HepG2 (cell line): Measurements from ENCODE around the gene CCDC183. TPM values are rescaled to one million over a fixed set of nuclear protein-coding genes. Genes with fewer than 3 reads are reported as not detected.
A peak's percentile ranks its signal among the peaks of the same experiment; 100 is the strongest.

Experiments
- ATF7 ChIP-seq, 2 experiments: fragments of 450-650 bp in 1 of 2; sonication (generic) in 1 of 2; formaldehyde crosslinking in 1 of 2; IDR thresholded peaks; 2 replicates each; pipeline versions ENCODE4 v1.4.0 to v1.6.1; 2016 to 2020; ENCODE audit warnings: antibody characterized with exemption in 1 of 2, mild to moderate bottlenecking in 1 of 2, missing genetic modification reagents in 1 of 2
- ATM ChIP-seq: fragments of 450-650 bp; IDR thresholded peaks from 2 replicates; pipeline ENCODE4 v1.7.1; 2017; ENCODE audit warnings: mild to moderate bottlenecking, borderline replicate concordance
- CENPT ChIP-seq: sonication (generic); formaldehyde crosslinking; IDR thresholded peaks from 2 replicates; pipeline ENCODE4 v1.8.0; 2022; ENCODE audit warnings: low read depth, mild to moderate bottlenecking, moderate library complexity, missing genetic modification reagents
- EED ChIP-seq: sonication (generic); formaldehyde crosslinking; IDR thresholded peaks from 2 replicates; pipeline ENCODE4 v1.5.0; 2020; ENCODE audit warnings: mild to moderate bottlenecking, missing genetic modification reagents
- LRRFIP1 ChIP-seq: sonication (generic); formaldehyde crosslinking; conservative IDR thresholded peaks from 2 replicates; pipeline ENCODE4 v1.4.0; 2020; ENCODE audit warnings: missing genetic modification reagents
- POLR2AphosphoS2 ChIP-seq: IDR thresholded peaks from 2 replicates; pipeline ENCODE4 v1.6.1; 2011; ENCODE audit warnings: low read depth, low read length, improper control_type of control experiment
- TBX3 ChIP-seq: fragments of 450-650 bp; IDR thresholded peaks from 2 replicates; pipeline ENCODE4 v1.6.1; 2017; ENCODE audit warnings: antibody characterized with exemption, mild to moderate bottlenecking, inconsistent platforms, borderline replicate concordance
- THRA ChIP-seq: sonication (generic); formaldehyde crosslinking; IDR thresholded peaks from 2 replicates; pipeline ENCODE4 v1.4.0; 2020; ENCODE audit warnings: missing genetic modification reagents, borderline replicate concordance
- ZNF17 ChIP-seq: sonication (generic); formaldehyde crosslinking; IDR thresholded peaks from 2 replicates; pipeline ENCODE4 v1.5.0; 2020; ENCODE audit warnings: mild to moderate bottlenecking, missing genetic modification reagents
- ZNF224 ChIP-seq: sonication (generic); formaldehyde crosslinking; IDR thresholded peaks from 2 replicates; pipeline ENCODE4 v1.5.0; 2020; ENCODE audit warnings: mild to moderate bottlenecking, missing genetic modification reagents
- ZNF263 ChIP-seq: sonication (generic); formaldehyde crosslinking; IDR thresholded peaks from 2 replicates; pipeline ENCODE4 v1.4.0; 2020; ENCODE audit warnings: missing genetic modification reagents
- ZNF296 ChIP-seq: sonication (generic); formaldehyde crosslinking; conservative IDR thresholded peaks from 2 replicates; pipeline ENCODE4 v1.5.0; 2020; ENCODE audit warnings: mild to moderate bottlenecking, missing genetic modification reagents
- ZNF317 ChIP-seq: sonication (generic); formaldehyde crosslinking; IDR thresholded peaks from 2 replicates; pipeline ENCODE4 v1.5.0; 2020; ENCODE audit warnings: mild to moderate bottlenecking, missing genetic modification reagents
- ZNF329 ChIP-seq: sonication (generic); formaldehyde crosslinking; IDR thresholded peaks from 2 replicates; pipeline ENCODE4 v1.9.0; 2021; ENCODE audit warnings: low read depth, mild to moderate bottlenecking, missing genetic modification reagents
- ZNF331 ChIP-seq: sonication (generic); formaldehyde crosslinking; IDR thresholded peaks from 2 replicates; pipeline ENCODE4 v1.4.0; 2020; ENCODE audit warnings: missing genetic modification reagents
- ZNF432 ChIP-seq: sonication (generic); formaldehyde crosslinking; IDR thresholded peaks from 2 replicates; pipeline ENCODE4 v1.5.0; 2020; ENCODE audit warnings: missing genetic modification reagents, mild to moderate bottlenecking, borderline replicate concordance
- ZNF441 ChIP-seq: sonication (generic); formaldehyde crosslinking; IDR thresholded peaks from 2 replicates; pipeline ENCODE4 v1.7.0; 2021; ENCODE audit warnings: missing genetic modification reagents, borderline replicate concordance
- ZNF446 ChIP-seq: sonication (generic); formaldehyde crosslinking; IDR thresholded peaks from 2 replicates; pipeline ENCODE4 v1.5.0; 2020; ENCODE audit warnings: mild to moderate bottlenecking, missing genetic modification reagents
- ZNF503 ChIP-seq: sonication (generic); formaldehyde crosslinking; IDR thresholded peaks from 2 replicates; pipeline ENCODE4 v1.4.0; 2020; ENCODE audit warnings: missing genetic modification reagents
- ZNF589 ChIP-seq: sonication (generic); formaldehyde crosslinking; conservative IDR thresholded peaks from 2 replicates; pipeline ENCODE4 v1.8.0; 2022; ENCODE audit warnings: mild to moderate bottlenecking, moderate library complexity, missing genetic modification reagents
- ZNF605 ChIP-seq: sonication (generic); formaldehyde crosslinking; IDR thresholded peaks from 2 replicates; pipeline ENCODE4 v1.8.0; 2022; ENCODE audit warnings: mild to moderate bottlenecking, missing genetic modification reagents
- ZNF616 ChIP-seq: sonication (generic); formaldehyde crosslinking; IDR thresholded peaks from 2 replicates; pipeline ENCODE4 v1.5.0; 2020; ENCODE audit warnings: low read depth, mild to moderate bottlenecking, missing genetic modification reagents
- ZUFSP ChIP-seq: sonication (generic); formaldehyde crosslinking; IDR thresholded peaks from 2 replicates; pipeline ENCODE4 v1.9.0; 2021; ENCODE audit warnings: missing genetic modification reagents, mild to moderate bottlenecking, borderline replicate concordance
- polyA plus RNA-seq, 8 experiments: library from polyadenylated mRNA; depleted of rRNA in 3 of 8; stranded (reverse) in 7 of 8; unstranded in 1 of 8; fragments of >200 nt; fragmentation: Illumina TruSeq in 4 of 8; extraction: Trizol in 4 of 8; gene quantifications; 2 replicates each; pipeline versions ENCODE4 v1.2.1 to v1.2.3, GENCODE V29; 2011 to 2016; ENCODE audit warnings: low read depth in 4 of 8, missing spikeins in 1 of 8, mixed read lengths in 1 of 8; ENCODE audit not compliant: insufficient read depth in 1 of 8
- total RNA-seq, 5 experiments: library from RNA; depleted of rRNA; stranded (reverse); fragments of >200 nt; fragmentation: Illumina TruSeq; extraction: Trizol; gene quantifications; 2 replicates each; pipeline ENCODE4 v1.2.3, GENCODE V29; 2016; ENCODE audit warnings: low read depth in 1 of 5

The CCDC183 gene
- total and polyA plus RNA-seq, 2 of the 13 experiments (the other 11 are each of a cell fraction or from before 2014, with no cell fraction given), result 5.0 to 66.4 TPM

- TF ChIP-seq ZNF263 (CRISPR knock-in tag), result no peak
- TF ChIP-seq THRA (CRISPR knock-in tag), result no peak
- TF ChIP-seq LRRFIP1 (CRISPR knock-in tag), result no peak
- peak; percentile 53; the same call in 1 of the 2 replicates for TF ChIP-seq ZNF616 (CRISPR knock-in tag)
- TF ChIP-seq ZNF331 (CRISPR knock-in tag), result no peak
- TF ChIP-seq POLR2AphosphoS2, result no peak
- 0 out of 2 replicates have a peak, but pooled peaks have one; percentile 12 for TF ChIP-seq ZNF441 (CRISPR knock-in tag)
- no peak for TF ChIP-seq ZNF432
- TF ChIP-seq ZUFSP (CRISPR knock-in tag), result no peak
- no peak for TF ChIP-seq ZNF446 (CRISPR knock-in tag)
- peak; percentile 68 for TF ChIP-seq ZNF605 (CRISPR knock-in tag)
- no peak for TF ChIP-seq ZNF329
- TF ChIP-seq ATF7 (IDR thresholded peaks at IDR 0.05), result no peak
- TF ChIP-seq ATF7 (CRISPR knock-in tag; IDR thresholded peaks at IDR 0.05), result no peak
- TF ChIP-seq ZNF17 (CRISPR knock-in tag), result no peak
- TF ChIP-seq ATM, result no peak
- TF ChIP-seq CENPT (CRISPR knock-in tag), result no peak
- TF ChIP-seq TBX3, result no peak
- TF ChIP-seq ZNF296 (CRISPR knock-in tag), result no peak
- TF ChIP-seq ZNF503, result 0 out of 2 replicates have a peak, but pooled peaks have one; percentile 19
- TF ChIP-seq ZNF589 (CRISPR knock-in tag), result 0 out of 2 replicates have a peak, but pooled peaks have one; percentile 20
- no peak for TF ChIP-seq EED (CRISPR knock-in tag)
- no peak for TF ChIP-seq ZNF317 (CRISPR knock-in tag)
- no peak; the same call in 1 of the 2 replicates for TF ChIP-seq ZNF224 (CRISPR knock-in tag)
Observed at GRCh38 chr9:136791516-136792276, 4.4 kb upstream of the CCDC183 start (continued).
